ENCODE results near the gene ARL3.

DNA sequence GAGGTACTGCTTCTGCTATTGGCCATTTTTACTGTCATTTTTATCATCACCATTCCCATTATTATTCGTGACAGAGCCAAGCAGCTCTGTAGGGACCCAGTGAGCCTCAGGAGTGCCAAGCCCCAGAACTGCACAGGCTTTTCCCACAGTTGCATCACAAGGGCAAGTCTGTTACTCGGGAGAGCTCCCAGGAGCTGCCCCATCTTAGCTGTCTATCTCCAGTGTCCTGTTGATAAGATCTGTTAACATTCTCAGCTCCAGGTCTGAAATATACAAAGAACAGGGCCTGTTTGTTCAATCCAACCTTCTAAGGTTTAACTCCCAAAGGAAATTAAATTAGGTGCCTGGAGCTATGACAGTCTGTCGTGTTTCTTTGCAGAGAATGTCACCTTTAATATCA, 90.1 kb downstream of the ARL3 start:
- TF ChIP-seq CTCF (IDR thresholded peaks at IDR 0.05) (no peak), POLR2A (IDR thresholded peaks at IDR 0.05; ENCODE audit: low read depth) (no peak), EP300 (IDR thresholded peaks at IDR 0.05) (no peak), POLR2AphosphoS5 (IDR thresholded peaks at IDR 0.05) (no peak)

Data from esophagus muscularis mucosa (tissue), 4 donors.